Endothelial cell (in vitro differentiated cells): ENCODE data around the gene SYT14. TPM values are rescaled to one million over a fixed set of nuclear protein-coding genes. Genes with fewer than 3 reads are reported as not detected.
"Not testable (repeated sequence)": the region's sequence is repeated elsewhere in the genome, so short reads cannot be mapped to it uniquely, and the experiment has no call there.

ENCODE experiments used
- DNase-seq: peaks from one replicate; pipeline ENCODE4 v3.0.0; 2021; ENCODE audit warnings: low spot score
- H3K27ac Mint-ChIP-seq: one replicate; pipeline ENCODE4 v1.8.0; 2021; ENCODE audit warnings: mixed read lengths, inconsistent platforms; ENCODE audit not compliant: unreplicated experiment
- H3K27me3 Mint-ChIP-seq: one replicate; pipeline ENCODE4 v1.8.0; 2021; ENCODE audit warnings: mild to moderate bottlenecking, moderate library complexity, mixed read lengths, inconsistent platforms; ENCODE audit not compliant: unreplicated experiment
- H3K36me3 Mint-ChIP-seq: one replicate; pipeline ENCODE4 v1.8.0; 2021; ENCODE audit warnings: mild to moderate bottlenecking, low read depth, mixed read lengths, inconsistent platforms; ENCODE audit not compliant: unreplicated experiment
- H3K4me1 Mint-ChIP-seq: one replicate; pipeline ENCODE4 v1.8.0; 2021; ENCODE audit warnings: mild to moderate bottlenecking, mixed read lengths, inconsistent platforms; ENCODE audit not compliant: unreplicated experiment
- H3K4me3 Mint-ChIP-seq: one replicate; pipeline ENCODE4 v1.8.0; 2021; ENCODE audit warnings: mild to moderate bottlenecking, mixed read lengths, inconsistent platforms; ENCODE audit not compliant: unreplicated experiment
- H3K9me3 Mint-ChIP-seq: one replicate; pipeline ENCODE4 v1.8.0; 2021; ENCODE audit warnings: mixed read lengths, inconsistent platforms; ENCODE audit not compliant: unreplicated experiment
- total RNA-seq: library from RNA; stranded (reverse); fragmentation: NEBNext Ultra II Directional; extraction: Animal tissue kit (Norgen Biotek cat#: 25700); gene quantifications from one replicate; pipeline ENCODE4 v1.2.1, GENCODE V29; 2021; ENCODE audit not compliant: unreplicated experiment
- TF ChIP-seq, protein P1 (sequence below): fragments of 200-600 bp; sonication (generic); IDR thresholded peaks from one replicate; pipeline ENCODE4 v1.5.0; 2021; ENCODE audit warnings: antibody characterized with exemption; ENCODE audit not compliant: unreplicated experiment

The SYT14 gene
- total RNA-seq, 1 donor from 2014 or later, result 9.7 TPM

DNA sequence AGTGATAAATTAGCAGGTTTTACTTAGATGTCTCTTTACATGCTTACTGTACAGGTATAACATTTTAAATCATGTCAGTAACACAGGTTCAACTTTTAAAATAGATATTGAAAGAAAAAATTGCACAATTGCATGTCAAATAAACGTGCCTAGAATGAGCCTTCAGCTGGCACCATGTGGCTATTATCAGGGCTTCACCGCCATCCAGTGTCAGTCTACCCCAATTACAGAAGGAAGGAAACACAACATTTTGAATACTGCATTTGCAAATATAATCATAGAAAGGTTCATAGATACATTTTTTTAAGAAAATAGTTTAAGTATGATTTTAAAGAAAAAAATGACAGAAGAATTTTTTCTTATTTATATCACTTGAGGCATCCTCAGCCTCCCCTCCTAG lies 247.0 kb downstream of the SYT14 start:
- H3K9me3 Mint-ChIP-seq, result no peaks in the 10 kb centered on the region
- no peak overlapping the region for H3K4me3 Mint-ChIP-seq
- no peaks in the 10 kb centered on the region for H3K27me3 Mint-ChIP-seq
- H3K27ac Mint-ChIP-seq, result no peak overlapping the region
- no peaks in the 10 kb centered on the region for H3K4me1 Mint-ChIP-seq
- H3K36me3 Mint-ChIP-seq, result no peaks in the 10 kb centered on the region
- DNase-seq, result no peak
- TF ChIP-seq, protein P1, sequence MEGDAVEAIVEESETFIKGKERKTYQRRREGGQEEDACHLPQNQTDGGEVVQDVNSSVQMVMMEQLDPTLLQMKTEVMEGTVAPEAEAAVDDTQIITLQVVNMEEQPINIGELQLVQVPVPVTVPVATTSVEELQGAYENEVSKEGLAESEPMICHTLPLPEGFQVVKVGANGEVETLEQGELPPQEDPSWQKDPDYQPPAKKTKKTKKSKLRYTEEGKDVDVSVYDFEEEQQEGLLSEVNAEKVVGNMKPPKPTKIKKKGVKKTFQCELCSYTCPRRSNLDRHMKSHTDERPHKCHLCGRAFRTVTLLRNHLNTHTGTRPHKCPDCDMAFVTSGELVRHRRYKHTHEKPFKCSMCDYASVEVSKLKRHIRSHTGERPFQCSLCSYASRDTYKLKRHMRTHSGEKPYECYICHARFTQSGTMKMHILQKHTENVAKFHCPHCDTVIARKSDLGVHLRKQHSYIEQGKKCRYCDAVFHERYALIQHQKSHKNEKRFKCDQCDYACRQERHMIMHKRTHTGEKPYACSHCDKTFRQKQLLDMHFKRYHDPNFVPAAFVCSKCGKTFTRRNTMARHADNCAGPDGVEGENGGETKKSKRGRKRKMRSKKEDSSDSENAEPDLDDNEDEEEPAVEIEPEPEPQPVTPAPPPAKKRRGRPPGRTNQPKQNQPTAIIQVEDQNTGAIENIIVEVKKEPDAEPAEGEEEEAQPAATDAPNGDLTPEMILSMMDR, result no peak

DNA sequence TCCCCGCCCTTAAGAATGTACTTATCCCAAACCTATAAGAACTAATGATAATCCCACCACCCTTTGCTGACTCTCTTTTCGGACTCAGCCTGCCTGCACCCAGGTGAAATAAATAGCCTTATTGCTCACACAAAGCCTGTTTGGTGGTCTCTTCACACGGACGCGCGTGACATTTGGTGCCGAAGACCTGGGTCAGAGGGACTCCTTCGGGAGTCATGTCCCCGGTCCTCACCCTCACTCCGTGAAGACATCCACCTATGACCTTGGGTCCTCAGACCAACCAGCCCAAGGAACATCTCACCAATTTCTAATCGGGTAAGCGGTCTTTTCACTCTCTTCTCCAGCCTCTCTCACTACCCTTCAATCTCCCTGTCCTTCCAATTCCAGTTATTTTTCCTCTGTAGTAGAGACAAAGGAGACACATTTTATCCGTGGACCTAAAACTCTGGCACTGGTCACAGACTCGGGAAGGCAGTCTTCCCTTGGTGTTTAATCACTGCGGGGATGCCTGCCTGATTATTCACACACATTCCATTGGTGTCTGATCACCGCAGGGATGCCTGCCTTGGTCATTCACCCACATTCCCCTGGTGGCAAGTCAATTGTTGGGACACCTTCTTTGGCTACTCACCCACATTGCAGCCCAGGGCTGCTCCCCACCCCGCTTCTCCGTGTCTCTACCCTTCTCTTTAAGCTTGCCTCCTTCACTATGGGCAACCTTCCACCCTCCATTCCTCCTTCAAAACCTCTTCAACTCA lies 250.0 kb downstream of the SYT14 start:
- DNase-seq, H3K27me3 Mint-ChIP-seq, H3K36me3 Mint-ChIP-seq, H3K4me3 Mint-ChIP-seq, H3K27ac Mint-ChIP-seq, H3K9me3 Mint-ChIP-seq, H3K4me1 Mint-ChIP-seq: not testable (repeated sequence)

DNA sequence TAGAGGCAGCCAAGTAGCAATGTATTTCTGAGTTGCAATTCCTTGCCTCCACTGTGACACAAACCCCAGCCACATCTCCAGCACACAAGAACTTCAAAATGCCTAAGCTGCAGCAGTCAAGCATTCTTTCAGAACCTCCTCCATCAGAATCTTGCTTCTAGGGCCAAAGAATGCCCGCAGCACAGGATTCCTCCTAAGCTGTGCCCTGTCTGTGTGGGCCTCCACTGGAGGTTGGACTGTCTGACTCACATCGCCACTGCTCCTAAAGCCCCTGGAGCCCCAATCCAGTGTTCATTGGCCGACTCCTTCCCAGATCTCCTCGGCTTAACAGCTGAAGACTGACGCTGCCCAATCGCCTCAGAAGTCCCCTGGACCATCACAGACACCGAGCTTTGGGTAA lies 251.4 kb downstream of the SYT14 start:
- Mint-ChIP-seq H3K27ac (no peak overlapping the region), H3K36me3 (no peaks in the 10 kb centered on the region)

DNA sequence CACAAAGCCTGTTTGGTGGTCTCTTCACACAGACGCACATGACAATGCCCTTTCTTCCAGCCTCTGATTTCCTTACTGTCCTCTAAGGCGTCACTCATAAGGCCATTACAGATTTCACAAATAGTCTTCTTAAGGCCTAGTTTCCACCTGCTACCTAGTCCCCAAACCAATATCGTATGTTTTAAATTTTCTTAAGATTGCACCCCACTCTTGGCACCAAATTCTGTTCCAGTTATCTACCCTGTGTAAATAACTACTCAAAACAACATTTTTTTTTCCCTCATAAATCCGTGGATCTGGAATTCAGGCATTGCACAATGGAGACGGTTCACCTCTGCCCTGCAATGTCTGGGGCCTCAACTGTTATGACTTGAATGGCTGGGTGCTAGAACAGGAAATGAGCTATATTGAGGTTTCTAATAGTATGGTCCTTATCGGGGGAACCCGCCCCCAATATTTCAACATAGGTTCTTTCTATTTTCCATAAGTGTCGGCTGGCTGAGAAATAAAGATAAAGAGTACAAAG lies 257.7 kb downstream of the SYT14 start:
- H3K9me3 Mint-ChIP-seq, result no peaks in the 10 kb centered on the region
- no peaks in the 10 kb centered on the region for H3K27me3 Mint-ChIP-seq
- H3K4me1 Mint-ChIP-seq, result no peaks in the 10 kb centered on the region
- H3K27ac Mint-ChIP-seq, result no peak overlapping the region
- TF ChIP-seq, protein P1, result no peak
- DNase-seq, result no peak
- H3K4me3 Mint-ChIP-seq, result no peak overlapping the region
- peaks cover 5% of the 10 kb centered on the region for H3K36me3 Mint-ChIP-seq

More for the DNA sequence above, 251.4 kb downstream of the SYT14 start:
- no peaks in the 10 kb centered on the region for H3K9me3 Mint-ChIP-seq
- H3K4me1 Mint-ChIP-seq, result no peaks in the 10 kb centered on the region
- TF ChIP-seq, protein P1, result no peak
- no peak overlapping the region for H3K4me3 Mint-ChIP-seq
- H3K27me3 Mint-ChIP-seq, result no peaks in the 10 kb centered on the region
- no peak for DNase-seq

DNA sequence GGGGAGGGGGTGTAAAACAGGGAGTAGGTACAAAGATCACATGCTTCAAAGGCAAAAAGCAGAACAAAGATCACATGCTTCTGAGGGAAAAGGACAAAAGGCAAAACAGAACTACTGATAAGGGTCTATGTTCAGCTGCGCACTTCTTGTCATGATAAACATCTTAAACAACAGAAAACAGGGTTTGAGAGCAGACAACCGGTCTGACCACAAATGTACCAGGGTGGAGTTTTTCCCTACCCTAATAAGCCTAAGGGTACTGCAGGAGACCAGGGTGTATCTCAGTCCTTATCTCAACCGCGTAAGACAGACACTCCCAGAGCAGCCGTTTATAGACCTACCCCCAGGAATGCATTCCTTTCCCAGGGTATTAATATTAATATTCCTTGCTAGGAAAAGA lies 258.2 kb downstream of the SYT14 start:
- DNase-seq, H3K27me3 Mint-ChIP-seq, H3K4me3 Mint-ChIP-seq, H3K9me3 Mint-ChIP-seq, H3K4me1 Mint-ChIP-seq, H3K27ac Mint-ChIP-seq, H3K36me3 Mint-ChIP-seq: not testable (repeated sequence)

DNA sequence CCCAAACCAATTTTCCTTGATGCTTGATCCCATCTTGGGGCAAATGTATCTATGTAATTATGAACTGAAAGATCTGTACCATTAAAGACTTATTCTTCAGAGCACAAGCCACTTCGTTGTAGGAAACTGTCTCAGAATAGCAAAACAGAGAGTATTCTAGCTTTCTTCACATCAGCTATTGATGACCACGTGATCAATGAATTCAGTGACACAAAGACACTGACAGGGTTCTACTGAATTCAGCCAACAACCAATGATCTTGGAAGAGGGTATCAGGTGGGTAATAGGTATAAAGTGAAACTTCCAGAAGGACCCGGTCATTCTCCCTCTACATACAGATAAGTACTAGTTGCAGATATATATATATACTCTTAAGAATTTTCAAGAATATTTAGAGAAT lies 260.8 kb downstream of the SYT14 start:
- TF ChIP-seq, protein P1, result no peak
- Mint-ChIP-seq H3K9me3 (no peaks in the 10 kb centered on the region), H3K36me3 (peaks cover 5% of the 10 kb centered on the region), H3K27ac (no peak overlapping the region), H3K4me3 (no peak overlapping the region), H3K27me3 (no peaks in the 10 kb centered on the region), H3K4me1 (no peaks in the 10 kb centered on the region)
- no peak for DNase-seq
